GOT3 (cell line): ENCODE results near the gene QRICH1.

Experiments
- DNase-seq: peaks from one replicate; lab custom pipeline; 2025; ENCODE audit warnings: mixed read lengths; lab: John Stamatoyannopoulos, UW

Gene QRICH1

GRCh38 chr3:49093853-49094767, at the start of gene QRICH1:
TSS of gene QRICH1 (minus strand) at chr3:49094071. CDS start at chr3:49077017, 17,054 bp downstream.
- peak; percentile 94 for DNase-seq

- no peak for DNase-seq
These were observed 46.2 kb upstream of the QRICH1 start for GRCh38 chr3:49140080-49140479.

- no peak for DNase-seq
These were observed 41.6 kb upstream of the QRICH1 start for GRCh38 chr3:49135499-49135898.

- no peak for DNase-seq
These were observed 40.8 kb upstream of the QRICH1 start for GRCh38 chr3:49134471-49135265.

- peak; percentile 48 for DNase-seq
These were observed 39.5 kb upstream of the QRICH1 start for GRCh38 chr3:49133226-49133951.

GRCh38 chr3:49132437-49133225, 38.8 kb upstream of the QRICH1 start, which contains the start of gene LAMB2:
TSS of gene LAMB2 (minus strand) at chr3:49133050. CDS start at chr3:49132867, 183 bp downstream.
- DNase-seq = peak; percentile 21

- no peak for DNase-seq
These were observed 38.2 kb upstream of the QRICH1 start for GRCh38 chr3:49132073-49132436.

GRCh38 chr3:49131576-49131975, 37.7 kb upstream of the QRICH1 start:
- no peak for DNase-seq

GRCh38 chr3:49131040-49131439, 37.2 kb upstream of the QRICH1 start:
- DNase-seq = no peak

GRCh38 chr3:49124991-49125670, 31.3 kb upstream of the QRICH1 start:
- no peak for DNase-seq

GRCh38 chr3:49124203-49124602, 30.3 kb upstream of the QRICH1 start:
- DNase-seq = no peak

- no peak for DNase-seq
These were observed 29.8 kb upstream of the QRICH1 start for GRCh38 chr3:49123687-49124086.

GRCh38 chr3:49122886-49123545, 29.1 kb upstream of the QRICH1 start:
- no peak for DNase-seq

- DNase-seq = no peak
These were observed 28.6 kb upstream of the QRICH1 start for GRCh38 chr3:49122451-49122850.

- no peak for DNase-seq
These were observed 28.2 kb upstream of the QRICH1 start for GRCh38 chr3:49122022-49122421.

- DNase-seq = no peak
These were observed 27.4 kb upstream of the QRICH1 start for GRCh38 chr3:49121132-49121736.

- DNase-seq = peak; percentile 74
These were observed 26.7 kb upstream of the QRICH1 start, which contains the start of gene USP19 for GRCh38 chr3:49120438-49121131. TSS of gene USP19 (minus strand) at chr3:49120823. CDS start at chr3:49119145, 1,678 bp downstream.

GRCh38 chr3:49120096-49120437, 26.2 kb upstream of the QRICH1 start:
- DNase-seq = no peak

- DNase-seq = no peak
These were observed 25.6 kb upstream of the QRICH1 start for GRCh38 chr3:49119439-49119838.
